Retinal pigment epithelial cell (primary cell): ENCODE data around the gene TNIK.

Experiments used
- DNase-seq: peaks from one replicate; pipeline ENCODE4 v3.0.0-alpha.2; 2010; ENCODE audit warnings: low read depth
- H3K4me3 ChIP-seq: 2 replicates; pipeline ENCODE4 v1.5.1; 2011; ENCODE audit warnings: mild to moderate bottlenecking, low read length, control low read depth, moderate library complexity
- CTCF ChIP-seq: conservative IDR thresholded peaks from 2 replicates; pipeline ENCODE4 v1.5.1; 2011; ENCODE audit warnings: low read depth, low read length, control low read depth, inconsistent platforms

The TNIK gene

GRCh38 chr3:171088496-171088895, 371.7 kb downstream of the TNIK start:
- no peak for DNase-seq
- no peak for TF ChIP-seq CTCF
- no peak overlapping the region for H3K4me3 ChIP-seq

GRCh38 chr3:171086914-171087313, 373.3 kb downstream of the TNIK start:
- H3K4me3 ChIP-seq, result no peak overlapping the region
- TF ChIP-seq CTCF, result no peak
- DNase-seq, result no peak

- no peak overlapping the region for H3K4me3 ChIP-seq
- TF ChIP-seq CTCF, result no peak
- no peak for DNase-seq
These were observed 382.9 kb downstream of the TNIK start for GRCh38 chr3:171077261-171077660.

- no peak for TF ChIP-seq CTCF
- H3K4me3 ChIP-seq, result no peak overlapping the region
- no peak for DNase-seq
These were observed 387.8 kb downstream of the TNIK start for GRCh38 chr3:171072432-171072831.

GRCh38 chr3:171068658-171069057, 391.5 kb downstream of the TNIK start:
- no peak for TF ChIP-seq CTCF
- no peak overlapping the region for H3K4me3 ChIP-seq
- DNase-seq, result no peak

GRCh38 chr3:171066206-171066605, 394.0 kb downstream of the TNIK start:
- no peak overlapping the region for H3K4me3 ChIP-seq
- DNase-seq, result no peak
- no peak for TF ChIP-seq CTCF

- no peak overlapping the region for H3K4me3 ChIP-seq
- no peak for TF ChIP-seq CTCF
- DNase-seq, result no peak
These were observed 394.5 kb downstream of the TNIK start for GRCh38 chr3:171065732-171066131.
